Islet precursor cell (in vitro differentiated cells): ENCODE measurements around the gene CSNK1G1.
"Not testable (repeated sequence)": the region's sequence is repeated elsewhere in the genome, so short reads cannot be mapped to it uniquely, and the experiment has no call there.

Experiments
- DNase-seq: peaks from one replicate; pipeline ENCODE4 v3.0.0-alpha.2; 2018

Gene CSNK1G1

GRCh38 chr15:64285871-64286270, 70.1 kb downstream of the CSNK1G1 start:
- DNase-seq: no peak

- no peak for DNase-seq
Observed at GRCh38 chr15:64285150-64285549, 70.8 kb downstream of the CSNK1G1 start.

- no peak for DNase-seq
Observed at GRCh38 chr15:64284042-64284441, 71.9 kb downstream of the CSNK1G1 start.

GRCh38 chr15:64282701-64283100, 73.3 kb downstream of the CSNK1G1 start:
- DNase-seq: no peak

- no peak for DNase-seq
Observed at GRCh38 chr15:64279131-64279530, 76.8 kb downstream of the CSNK1G1 start.

- DNase-seq: no peak
Observed at GRCh38 chr15:64275934-64276333, 80.0 kb downstream of the CSNK1G1 start.

- no peak for DNase-seq
Observed at GRCh38 chr15:64274341-64274950, 81.5 kb downstream of the CSNK1G1 start.

GRCh38 chr15:64267331-64267973, 88.5 kb downstream of the CSNK1G1 start:
- no peak for DNase-seq

GRCh38 chr15:64265188-64265587, 90.8 kb downstream of the CSNK1G1 start:
- not testable (repeated sequence) for DNase-seq

- no peak for DNase-seq
Observed at GRCh38 chr15:64264502-64264901, 91.5 kb downstream of the CSNK1G1 start.

GRCh38 chr15:64263567-64263966, 92.4 kb downstream of the CSNK1G1 start:
- DNase-seq: no peak

GRCh38 chr15:64256051-64256450, 99.9 kb downstream of the CSNK1G1 start:
- DNase-seq: no peak

- no peak for DNase-seq
Observed at GRCh38 chr15:64251658-64252057, 104.3 kb downstream of the CSNK1G1 start.

- DNase-seq: no peak
Observed at GRCh38 chr15:64251121-64251520, 104.9 kb downstream of the CSNK1G1 start.

GRCh38 chr15:64249883-64250575, 105.9 kb downstream of the CSNK1G1 start:
- DNase-seq: no peak

GRCh38 chr15:64249406-64249805, 106.6 kb downstream of the CSNK1G1 start:
- peak; percentile 73 for DNase-seq

GRCh38 chr15:64247906-64248541, 107.9 kb downstream of the CSNK1G1 start:
- DNase-seq: peak; percentile 83

GRCh38 chr15:64247535-64247905, 108.5 kb downstream of the CSNK1G1 start:
- DNase-seq: no peak

GRCh38 chr15:64246364-64247189, 109.4 kb downstream of the CSNK1G1 start:
- DNase-seq: peak; percentile 90

- DNase-seq: no peak
Observed at GRCh38 chr15:64245405-64245804, 110.6 kb downstream of the CSNK1G1 start.

- no peak for DNase-seq
Observed at GRCh38 chr15:64237677-64238076, 118.3 kb downstream of the CSNK1G1 start.

- no peak for DNase-seq
Observed at GRCh38 chr15:64236156-64236894, 119.6 kb downstream of the CSNK1G1 start.
